ENCODE data around the gene EFNA4.

The EFNA4 gene

GRCh38 chr1:155064832-155065429 is 1.4 kb downstream of the EFNA4 start:
- Histone ChIP-seq H3K36me3 (ENCODE audit: control insufficient read depth, insufficient read depth, low read length) (no peaks in the 10 kb centered on the region), H3K4me3 (ENCODE audit: insufficient read depth, low read depth, low read length) (no peak overlapping the region), H3K9me3 (ENCODE audit: control insufficient read depth, low read length) (no peaks in the 10 kb centered on the region), H3K4me1 (ENCODE audit: control insufficient read depth, insufficient read depth, low read length) (peaks cover 34% of the 10 kb centered on the region), H3K27me3 (ENCODE audit: control insufficient read depth, insufficient read depth, low read length, poor library complexity, severe bottlenecking) (peaks cover 20% of the 10 kb centered on the region), H3K27ac (ENCODE audit: insufficient read depth, low read depth, low read length, poor library complexity, severe bottlenecking) (no peak overlapping the region)
- WGBS, 2 experiments = 65 to 67% methylated on average over 5 of the region's 5 CpGs

GRCh38 chr1:155066777-155067176 is 3.2 kb downstream of the EFNA4 start:
- Histone ChIP-seq H3K36me3 (ENCODE audit: control insufficient read depth, insufficient read depth, low read length) (no peaks in the 10 kb centered on the region), H3K4me3 (ENCODE audit: insufficient read depth, low read depth, low read length) (no peak overlapping the region), H3K4me1 (ENCODE audit: control insufficient read depth, insufficient read depth, low read length) (peaks cover 43% of the 10 kb centered on the region), H3K27ac (ENCODE audit: insufficient read depth, low read depth, low read length, poor library complexity, severe bottlenecking) (no peak overlapping the region), H3K9me3 (ENCODE audit: control insufficient read depth, low read length) (no peaks in the 10 kb centered on the region), H3K27me3 (ENCODE audit: control insufficient read depth, insufficient read depth, low read length, poor library complexity, severe bottlenecking) (peaks cover 35% of the 10 kb centered on the region)
- WGBS, 2 experiments = 91 to 94% methylated on average over 8 of the region's 8 CpGs

- 78 to 88% methylated on average over 3 of the region's 3 CpGs for WGBS, 2 experiments
Measured at GRCh38 chr1:155068599-155068998, 5.1 kb downstream of the EFNA4 start.

GRCh38 chr1:155069551-155070157 is 6.1 kb downstream of the EFNA4 start:
- Histone ChIP-seq H3K4me3 (ENCODE audit: insufficient read depth, low read depth, low read length) (no peak overlapping the region), H3K27me3 (ENCODE audit: control insufficient read depth, insufficient read depth, low read length, poor library complexity, severe bottlenecking) (peaks cover 40% of the 10 kb centered on the region), H3K9me3 (ENCODE audit: control insufficient read depth, low read length) (no peaks in the 10 kb centered on the region), H3K4me1 (ENCODE audit: control insufficient read depth, insufficient read depth, low read length) (peaks cover 29% of the 10 kb centered on the region), H3K36me3 (ENCODE audit: control insufficient read depth, insufficient read depth, low read length) (no peaks in the 10 kb centered on the region), H3K27ac (ENCODE audit: insufficient read depth, low read depth, low read length, poor library complexity, severe bottlenecking) (no peak overlapping the region)
- 41 to 42% methylated on average over 7 of the region's 7 CpGs for WGBS, 2 experiments

More at GRCh38 chr1:155068599-155068998, 5.1 kb downstream of the EFNA4 start:
- no peaks in the 10 kb centered on the region for H3K36me3 ChIP-seq (ENCODE audit: control insufficient read depth, insufficient read depth, low read length)
- peaks cover 37% of the 10 kb centered on the region for H3K27me3 ChIP-seq (ENCODE audit: control insufficient read depth, insufficient read depth, low read length, poor library complexity, severe bottlenecking)
- H3K4me3 ChIP-seq (ENCODE audit: insufficient read depth, low read depth, low read length) = no peak overlapping the region
- no peaks in the 10 kb centered on the region for H3K9me3 ChIP-seq (ENCODE audit: control insufficient read depth, low read length)
- peaks cover 34% of the 10 kb centered on the region for H3K4me1 ChIP-seq (ENCODE audit: control insufficient read depth, insufficient read depth, low read length)
- H3K27ac ChIP-seq (ENCODE audit: insufficient read depth, low read depth, low read length, poor library complexity, severe bottlenecking) = no peak overlapping the region

- 16 to 18% methylated on average over 27 to 28 of the region's 28 CpGs for WGBS, 2 experiments
- Histone ChIP-seq H3K4me3 (ENCODE audit: insufficient read depth, low read depth, low read length) (peak overlapping the region; percentile 47), H3K27ac (ENCODE audit: insufficient read depth, low read depth, low read length, poor library complexity, severe bottlenecking) (no peak overlapping the region), H3K4me1 (ENCODE audit: control insufficient read depth, insufficient read depth, low read length) (peaks cover 23% of the 10 kb centered on the region), H3K36me3 (ENCODE audit: control insufficient read depth, insufficient read depth, low read length) (no peaks in the 10 kb centered on the region), H3K9me3 (ENCODE audit: control insufficient read depth, low read length) (no peaks in the 10 kb centered on the region), H3K27me3 (ENCODE audit: control insufficient read depth, insufficient read depth, low read length, poor library complexity, severe bottlenecking) (peaks cover 43% of the 10 kb centered on the region)
Measured at GRCh38 chr1:155070158-155070621, 6.7 kb downstream of the EFNA4 start.

GRCh38 chr1:155070721-155071569 is 7.4 kb downstream of the EFNA4 start:
- 7 to 8% methylated on average over 61 of the region's 61 CpGs for WGBS, 2 experiments
- Histone ChIP-seq H3K4me3 (ENCODE audit: insufficient read depth, low read depth, low read length) (peak overlapping the region; percentile 47), H3K9me3 (ENCODE audit: control insufficient read depth, low read length) (no peaks in the 10 kb centered on the region), H3K27ac (ENCODE audit: insufficient read depth, low read depth, low read length, poor library complexity, severe bottlenecking) (no peak overlapping the region), H3K4me1 (ENCODE audit: control insufficient read depth, insufficient read depth, low read length) (peaks cover 22% of the 10 kb centered on the region), H3K36me3 (ENCODE audit: control insufficient read depth, insufficient read depth, low read length) (no peaks in the 10 kb centered on the region), H3K27me3 (ENCODE audit: control insufficient read depth, insufficient read depth, low read length, poor library complexity, severe bottlenecking) (peaks cover 43% of the 10 kb centered on the region)

- Histone ChIP-seq H3K36me3 (ENCODE audit: control insufficient read depth, insufficient read depth, low read length) (no peaks in the 10 kb centered on the region), H3K4me3 (ENCODE audit: insufficient read depth, low read depth, low read length) (no peak overlapping the region), H3K27ac (ENCODE audit: insufficient read depth, low read depth, low read length, poor library complexity, severe bottlenecking) (no peak overlapping the region), H3K4me1 (ENCODE audit: control insufficient read depth, insufficient read depth, low read length) (peaks cover 22% of the 10 kb centered on the region), H3K27me3 (ENCODE audit: control insufficient read depth, insufficient read depth, low read length, poor library complexity, severe bottlenecking) (peaks cover 43% of the 10 kb centered on the region), H3K9me3 (ENCODE audit: control insufficient read depth, low read length) (no peaks in the 10 kb centered on the region)
- WGBS, 2 experiments = 16 to 24% methylated on average over 14 of the region's 14 CpGs
Measured at GRCh38 chr1:155071701-155072100, 8.2 kb downstream of the EFNA4 start.

GRCh38 chr1:155072531-155073289 is 9.2 kb downstream of the EFNA4 start:
- no peaks in the 10 kb centered on the region for H3K9me3 ChIP-seq (ENCODE audit: control insufficient read depth, low read length)
- no peaks in the 10 kb centered on the region for H3K36me3 ChIP-seq (ENCODE audit: control insufficient read depth, insufficient read depth, low read length)
- peaks cover 47% of the 10 kb centered on the region for H3K27me3 ChIP-seq (ENCODE audit: control insufficient read depth, insufficient read depth, low read length, poor library complexity, severe bottlenecking)
- no peak overlapping the region for H3K4me3 ChIP-seq (ENCODE audit: insufficient read depth, low read depth, low read length)
- H3K27ac ChIP-seq (ENCODE audit: insufficient read depth, low read depth, low read length, poor library complexity, severe bottlenecking) = no peak overlapping the region
- H3K4me1 ChIP-seq (ENCODE audit: control insufficient read depth, insufficient read depth, low read length) = peaks cover 22% of the 10 kb centered on the region
- 57 to 61% methylated on average over 7 of the region's 7 CpGs for WGBS, 2 experiments

- no peak overlapping the region for H3K4me3 ChIP-seq (ENCODE audit: insufficient read depth, low read depth, low read length)
- H3K4me1 ChIP-seq (ENCODE audit: control insufficient read depth, insufficient read depth, low read length) = peaks cover 26% of the 10 kb centered on the region
- 88 to 93% methylated on average over 3 of the region's 3 CpGs for whole genome bisulfite sequencing, 2 experiments
- H3K27ac ChIP-seq (ENCODE audit: insufficient read depth, low read depth, low read length, poor library complexity, severe bottlenecking) = no peak overlapping the region
- H3K9me3 ChIP-seq (ENCODE audit: control insufficient read depth, low read length) = no peaks in the 10 kb centered on the region
- H3K36me3 ChIP-seq (ENCODE audit: control insufficient read depth, insufficient read depth, low read length) = no peaks in the 10 kb centered on the region
- H3K27me3 ChIP-seq (ENCODE audit: control insufficient read depth, insufficient read depth, low read length, poor library complexity, severe bottlenecking) = peaks cover 56% of the 10 kb centered on the region
Measured at GRCh38 chr1:155073377-155074242, 10.1 kb downstream of the EFNA4 start.
